ENCODE data around the gene FAM13A. TPM values are rescaled to one million over a fixed set of nuclear protein-coding genes. Genes with fewer than 3 reads are reported as not detected.
"Not testable (repeated sequence)": the region's sequence is repeated elsewhere in the genome, so short reads cannot be mapped to it uniquely, and the experiment has no call there.

FAM13A gene
- total RNA-seq, 1 donor from 2014 or later = 40.3 TPM

DNA sequence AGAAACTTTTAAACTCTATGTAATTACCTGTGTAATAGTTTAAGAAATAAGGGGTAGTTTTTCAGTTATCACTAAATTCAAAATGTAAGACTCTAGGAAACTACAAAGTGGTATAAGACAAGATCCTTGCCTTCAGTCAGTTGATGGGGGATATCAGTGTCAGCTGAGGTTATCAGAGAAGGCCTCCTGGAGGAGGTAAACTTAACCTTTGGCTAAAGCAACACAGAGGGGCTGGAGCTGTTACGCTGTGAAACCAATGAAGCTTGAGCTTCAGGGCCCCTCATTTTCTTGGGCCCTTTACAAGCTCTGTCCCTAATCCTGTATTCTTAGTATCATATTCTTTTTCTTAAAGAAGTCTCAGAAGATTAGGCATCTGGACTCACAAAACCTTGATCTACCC is 35.9 kb downstream of the FAM13A start:
- H3K4me1 Mint-ChIP-seq = no peaks in the 10 kb centered on the region
- peaks cover 25% of the 10 kb centered on the region for H3K36me3 Mint-ChIP-seq
- H3K9me3 ChIP-seq (ENCODE audit: low read depth) = no peaks in the 10 kb centered on the region
- no peak overlapping the region for H3K27ac Mint-ChIP-seq
- no peak overlapping the region for H3K9ac ChIP-seq
- H3K27me3 Mint-ChIP-seq (ENCODE audit: insufficient read depth, low read depth) = no peaks in the 10 kb centered on the region
- no peaks in the 10 kb centered on the region for H3K9me3 Mint-ChIP-seq
- H3K36me3 ChIP-seq = peaks cover 10% of the 10 kb centered on the region
- peaks cover 4% of the 10 kb centered on the region for H4K20me1 ChIP-seq (ENCODE audit: low read depth)
- H3K4me1 ChIP-seq = no peaks in the 10 kb centered on the region
- H3K27ac ChIP-seq = no peak overlapping the region
- peaks cover 14% of the 10 kb centered on the region for H3K79me2 ChIP-seq (ENCODE audit: low read depth)
- DNase-seq (ENCODE audit: low spot score) = no peak
- H3K4me2 ChIP-seq = no peak overlapping the region
- H3F3A ChIP-seq (ENCODE audit: low read depth) = no peaks in the 10 kb centered on the region
- H2AFZ ChIP-seq (replicated peaks) = no peak overlapping the region
- H3K4me3 Mint-ChIP-seq = no peak overlapping the region
- TF ChIP-seq, protein P1, sequence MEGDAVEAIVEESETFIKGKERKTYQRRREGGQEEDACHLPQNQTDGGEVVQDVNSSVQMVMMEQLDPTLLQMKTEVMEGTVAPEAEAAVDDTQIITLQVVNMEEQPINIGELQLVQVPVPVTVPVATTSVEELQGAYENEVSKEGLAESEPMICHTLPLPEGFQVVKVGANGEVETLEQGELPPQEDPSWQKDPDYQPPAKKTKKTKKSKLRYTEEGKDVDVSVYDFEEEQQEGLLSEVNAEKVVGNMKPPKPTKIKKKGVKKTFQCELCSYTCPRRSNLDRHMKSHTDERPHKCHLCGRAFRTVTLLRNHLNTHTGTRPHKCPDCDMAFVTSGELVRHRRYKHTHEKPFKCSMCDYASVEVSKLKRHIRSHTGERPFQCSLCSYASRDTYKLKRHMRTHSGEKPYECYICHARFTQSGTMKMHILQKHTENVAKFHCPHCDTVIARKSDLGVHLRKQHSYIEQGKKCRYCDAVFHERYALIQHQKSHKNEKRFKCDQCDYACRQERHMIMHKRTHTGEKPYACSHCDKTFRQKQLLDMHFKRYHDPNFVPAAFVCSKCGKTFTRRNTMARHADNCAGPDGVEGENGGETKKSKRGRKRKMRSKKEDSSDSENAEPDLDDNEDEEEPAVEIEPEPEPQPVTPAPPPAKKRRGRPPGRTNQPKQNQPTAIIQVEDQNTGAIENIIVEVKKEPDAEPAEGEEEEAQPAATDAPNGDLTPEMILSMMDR (IDR thresholded peaks at IDR 0.05) = no peak
- TF ChIP-seq EZH2 (IDR thresholded peaks at IDR 0.05) = no peak
- TF ChIP-seq EZH2phosphoT487 (IDR thresholded peaks at IDR 0.05) = no peak
- no peak overlapping the region for H3K4me3 ChIP-seq
- no peaks in the 10 kb centered on the region for H3K27me3 ChIP-seq

DNA sequence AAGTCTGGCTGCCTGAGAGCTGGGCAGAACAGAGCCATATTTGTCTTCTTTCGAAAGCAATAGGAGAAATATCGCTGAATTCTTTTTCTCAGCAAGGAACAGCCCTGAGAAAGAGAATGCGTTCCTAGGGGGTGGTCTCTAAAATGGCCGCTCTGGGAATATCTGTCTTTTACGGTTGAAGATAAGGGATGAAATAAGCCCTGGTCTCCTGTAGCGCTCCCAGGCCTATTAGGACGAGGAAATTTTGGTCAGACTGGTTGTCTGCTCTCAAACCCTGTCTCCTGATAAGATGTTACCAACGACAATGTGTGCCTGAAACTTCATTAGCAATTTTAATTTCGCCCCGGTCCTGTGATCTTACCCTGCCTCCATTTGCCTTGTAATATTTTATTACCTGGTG is 42.1 kb downstream of the FAM13A start:
- peaks cover 21% of the 10 kb centered on the region for H3K36me3 ChIP-seq
- H3K4me2 ChIP-seq; H3K4me1 Mint-ChIP-seq; H3K9ac ChIP-seq; H3K27me3 Mint-ChIP-seq (ENCODE audit: insufficient read depth, low read depth); H3K79me2 ChIP-seq (ENCODE audit: low read depth); H3K4me3 ChIP-seq; H3K27ac Mint-ChIP-seq; H3K27ac ChIP-seq; H4K20me1 ChIP-seq (ENCODE audit: low read depth); H3F3A ChIP-seq (ENCODE audit: low read depth); H3K9me3 Mint-ChIP-seq; H3K9me3 ChIP-seq (ENCODE audit: low read depth); DNase-seq (ENCODE audit: low spot score); H2AFZ ChIP-seq (replicated peaks); H3K4me3 Mint-ChIP-seq; H3K4me1 ChIP-seq; H3K27me3 ChIP-seq: not testable (repeated sequence)
- H3K36me3 Mint-ChIP-seq = peaks cover 36% of the 10 kb centered on the region

DNA sequence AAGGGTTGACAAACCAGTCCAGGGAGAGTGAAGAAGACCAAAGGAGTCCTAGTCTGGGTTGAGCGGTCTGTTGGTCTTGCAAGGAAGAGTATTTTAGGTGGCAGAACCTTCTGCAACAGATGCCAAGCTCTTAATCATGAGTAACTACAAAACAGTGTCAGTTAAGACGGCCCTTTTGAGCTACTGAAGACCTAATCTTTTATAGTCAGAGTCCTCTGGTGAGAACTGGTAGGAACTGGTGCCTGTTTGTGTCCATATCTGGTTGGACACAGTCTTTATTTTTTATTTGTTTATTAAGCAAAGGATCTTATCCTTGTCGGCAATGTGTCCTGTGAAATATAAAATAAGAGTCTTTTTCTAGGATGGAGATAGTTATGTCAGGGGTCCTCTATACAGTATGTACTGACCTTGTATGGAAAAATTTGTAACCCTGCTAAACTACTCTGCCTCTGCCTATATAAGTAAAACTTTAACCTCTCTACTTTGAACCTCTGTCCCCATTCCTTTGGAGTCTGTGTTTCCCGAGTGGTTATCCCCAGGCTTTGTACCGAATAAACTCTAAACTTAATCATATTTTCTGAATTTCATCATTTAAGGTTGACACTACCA is 47.1 kb downstream of the FAM13A start:
- no peak overlapping the region for H2AFZ ChIP-seq (replicated peaks)
- no peaks in the 10 kb centered on the region for H3K27me3 ChIP-seq
- no peak overlapping the region for H3K4me3 ChIP-seq
- no peaks in the 10 kb centered on the region for H4K20me1 ChIP-seq (ENCODE audit: low read depth)
- no peaks in the 10 kb centered on the region for H3K9me3 ChIP-seq (ENCODE audit: low read depth)
- H3F3A ChIP-seq (ENCODE audit: low read depth) = no peaks in the 10 kb centered on the region
- H3K36me3 Mint-ChIP-seq = peaks cover 36% of the 10 kb centered on the region
- H3K4me3 Mint-ChIP-seq = no peak overlapping the region
- H3K79me2 ChIP-seq (ENCODE audit: low read depth) = no peaks in the 10 kb centered on the region
- no peaks in the 10 kb centered on the region for H3K9me3 Mint-ChIP-seq
- no peak overlapping the region for H3K9ac ChIP-seq
- H3K4me1 Mint-ChIP-seq = no peaks in the 10 kb centered on the region
- TF ChIP-seq, protein P1 (IDR thresholded peaks at IDR 0.05) = no peak
- no peak for TF ChIP-seq EZH2 (IDR thresholded peaks at IDR 0.05)
- H3K27ac Mint-ChIP-seq = no peak overlapping the region
- H3K27ac ChIP-seq = no peak overlapping the region
- H3K4me2 ChIP-seq = no peak overlapping the region
- no peaks in the 10 kb centered on the region for H3K27me3 Mint-ChIP-seq (ENCODE audit: insufficient read depth, low read depth)
- DNase-seq (ENCODE audit: low spot score) = no peak
- H3K36me3 ChIP-seq = peaks cover 12% of the 10 kb centered on the region
- no peaks in the 10 kb centered on the region for H3K4me1 ChIP-seq

DNA sequence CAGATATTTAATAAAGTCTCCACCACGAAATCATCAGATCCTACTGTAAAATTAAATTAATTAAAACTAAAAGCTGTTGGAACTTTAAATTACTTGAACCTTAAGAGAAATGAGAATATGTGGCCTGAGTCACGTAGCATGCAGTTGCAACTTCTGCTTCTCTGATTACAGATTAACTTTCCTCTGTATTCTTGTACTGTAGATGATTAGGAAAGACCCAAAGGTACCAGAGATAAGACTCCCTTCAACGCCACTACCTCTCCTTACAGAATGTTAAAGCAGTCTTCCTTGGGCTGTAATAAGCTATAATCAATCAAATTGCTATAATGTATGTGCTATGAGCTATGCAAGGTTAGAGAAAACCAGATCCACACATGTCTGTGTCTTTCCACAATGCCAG is 47.9 kb downstream of the FAM13A start:
- H3K36me3 ChIP-seq = peaks cover 12% of the 10 kb centered on the region
- no peak overlapping the region for H2AFZ ChIP-seq (replicated peaks)
- H3K9me3 Mint-ChIP-seq = no peaks in the 10 kb centered on the region
- H3K4me3 ChIP-seq = no peak overlapping the region
- H3F3A ChIP-seq (ENCODE audit: low read depth) = no peaks in the 10 kb centered on the region
- no peak for DNase-seq (ENCODE audit: low spot score)
- H3K27me3 ChIP-seq = no peaks in the 10 kb centered on the region
- no peaks in the 10 kb centered on the region for H3K4me1 Mint-ChIP-seq
- H3K27ac ChIP-seq = no peak overlapping the region
- H3K4me1 ChIP-seq = no peaks in the 10 kb centered on the region
- H4K20me1 ChIP-seq (ENCODE audit: low read depth) = no peaks in the 10 kb centered on the region
- no peaks in the 10 kb centered on the region for H3K27me3 Mint-ChIP-seq (ENCODE audit: insufficient read depth, low read depth)
- peaks cover 31% of the 10 kb centered on the region for H3K36me3 Mint-ChIP-seq
- no peak overlapping the region for H3K4me2 ChIP-seq
- no peak overlapping the region for H3K9ac ChIP-seq
- H3K9me3 ChIP-seq (ENCODE audit: low read depth) = no peaks in the 10 kb centered on the region
- TF ChIP-seq EZH2 (IDR thresholded peaks at IDR 0.05) (no peak), EZH2phosphoT487 (IDR thresholded peaks at IDR 0.05) (no peak)
- TF ChIP-seq, protein P1 (IDR thresholded peaks at IDR 0.05) = no peak
- H3K79me2 ChIP-seq (ENCODE audit: low read depth) = no peaks in the 10 kb centered on the region
- no peak overlapping the region for H3K27ac Mint-ChIP-seq
- no peak overlapping the region for H3K4me3 Mint-ChIP-seq

Data from neural progenitor cell (in vitro differentiated cells).